ENCODE results near the gene ARHGAP31.
"Not testable (repeated sequence)": the region's sequence is repeated elsewhere in the genome, so short reads cannot be mapped to it uniquely, and the experiment has no call there.

ARHGAP31 gene

DNA sequence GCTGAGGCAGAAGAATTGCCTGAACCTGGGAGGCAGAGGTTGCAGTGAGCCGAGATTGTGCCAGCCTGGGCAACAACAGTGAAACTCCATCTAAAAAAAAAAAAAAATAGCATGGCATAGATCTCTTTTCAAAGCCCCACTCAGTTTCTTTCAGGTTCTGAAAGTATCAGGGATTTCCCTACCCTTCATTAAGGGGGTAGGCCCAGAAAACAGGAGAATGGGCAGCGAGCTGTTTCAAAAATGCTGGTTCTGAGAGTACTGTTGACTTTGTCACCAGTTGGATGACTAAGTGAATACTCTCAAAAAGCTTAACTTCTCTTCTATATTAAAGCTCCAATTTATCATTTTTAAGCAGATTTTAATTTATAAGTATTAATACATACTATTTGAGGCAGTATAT is 72.8 kb downstream of the ARHGAP31 start:
- Histone ChIP-seq H3K4me3 (ENCODE audit: low read depth in 1 of 2, low read length in 2 of 2) (no peak overlapping the region), H3K4me1 (ENCODE audit: control insufficient read depth in 1 of 2, insufficient read depth in 2 of 2, low read length in 2 of 2) (no peaks in the 10 kb centered on the region), H3K36me3 (ENCODE audit: control insufficient read depth in 1 of 2, insufficient read depth in 2 of 2, low read length in 2 of 2) (peaks cover 0 to 32% of the 10 kb centered on the region in 2 donors), H3K9me3 (ENCODE audit: control insufficient read depth in 1 of 2, low read length in 2 of 2) (no peaks in the 10 kb centered on the region), H3K27ac (ENCODE audit: low read length) (no peak overlapping the region), H3K27me3 (ENCODE audit: low read depth, low read length) (no peaks in the 10 kb centered on the region)

DNA sequence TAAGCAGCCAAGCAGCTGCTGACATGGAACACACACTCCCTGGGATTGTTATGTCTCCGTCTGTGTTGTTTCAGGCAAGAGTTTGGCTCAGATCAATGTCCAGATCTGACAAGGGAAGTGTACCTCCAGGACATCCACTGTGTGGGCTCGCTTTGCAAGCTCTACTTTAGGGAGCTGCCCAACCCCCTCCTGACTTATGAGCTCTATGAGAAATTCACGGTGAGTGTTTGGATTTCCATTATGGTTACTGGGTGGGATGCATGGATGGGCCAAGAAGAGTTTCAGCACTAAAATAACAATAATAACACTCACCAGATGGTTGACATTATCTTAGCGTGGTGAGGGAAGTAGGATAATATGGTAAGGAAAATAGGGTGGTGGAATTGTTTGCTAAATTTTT is 74.1 kb downstream of the ARHGAP31 start:
- Histone ChIP-seq H3K4me3 (ENCODE audit: low read depth in 1 of 2, low read length in 2 of 2) (no peak overlapping the region), H3K36me3 (ENCODE audit: control insufficient read depth in 1 of 2, insufficient read depth in 2 of 2, low read length in 2 of 2) (peaks cover 0 to 33% of the 10 kb centered on the region in 2 donors), H3K4me1 (ENCODE audit: control insufficient read depth in 1 of 2, insufficient read depth in 2 of 2, low read length in 2 of 2) (no peaks in the 10 kb centered on the region), H3K9me3 (ENCODE audit: control insufficient read depth in 1 of 2, low read length in 2 of 2) (no peaks in the 10 kb centered on the region), H3K27me3 (ENCODE audit: low read depth, low read length) (no peaks in the 10 kb centered on the region), H3K27ac (ENCODE audit: low read length) (no peak overlapping the region)

DNA sequence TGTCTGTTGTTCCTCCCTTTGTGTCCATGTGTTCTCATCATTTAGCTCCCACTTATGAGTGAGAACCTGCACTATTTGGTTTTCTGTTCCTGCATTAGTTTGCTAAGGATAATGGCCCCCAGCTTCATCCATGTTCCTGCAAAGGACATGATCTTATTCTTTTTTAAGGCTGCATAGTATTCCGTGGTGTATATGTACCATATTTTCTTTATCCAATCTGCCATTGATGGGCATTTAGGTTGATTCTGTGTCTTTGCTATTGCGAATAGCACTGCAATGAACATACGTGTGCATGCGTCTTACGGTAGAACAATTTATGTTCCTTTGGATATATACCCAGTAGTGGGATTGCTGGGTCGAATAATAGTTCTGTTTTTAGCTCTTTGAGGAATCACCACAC is 77.6 kb downstream of the ARHGAP31 start:
- H3K9me3 ChIP-seq (ENCODE audit: control insufficient read depth in 1 of 2, low read length in 2 of 2); H3K27ac ChIP-seq (ENCODE audit: low read length); H3K27me3 ChIP-seq (ENCODE audit: low read depth, low read length); H3K4me1 ChIP-seq (ENCODE audit: control insufficient read depth in 1 of 2, insufficient read depth in 2 of 2, low read length in 2 of 2); H3K4me3 ChIP-seq (ENCODE audit: low read depth in 1 of 2, low read length in 2 of 2): not testable (repeated sequence)
- H3K36me3 ChIP-seq (ENCODE audit: control insufficient read depth in 1 of 2, insufficient read depth in 2 of 2, low read length in 2 of 2) = peaks cover 0 to 29% of the 10 kb centered on the region in 2 donors

DNA sequence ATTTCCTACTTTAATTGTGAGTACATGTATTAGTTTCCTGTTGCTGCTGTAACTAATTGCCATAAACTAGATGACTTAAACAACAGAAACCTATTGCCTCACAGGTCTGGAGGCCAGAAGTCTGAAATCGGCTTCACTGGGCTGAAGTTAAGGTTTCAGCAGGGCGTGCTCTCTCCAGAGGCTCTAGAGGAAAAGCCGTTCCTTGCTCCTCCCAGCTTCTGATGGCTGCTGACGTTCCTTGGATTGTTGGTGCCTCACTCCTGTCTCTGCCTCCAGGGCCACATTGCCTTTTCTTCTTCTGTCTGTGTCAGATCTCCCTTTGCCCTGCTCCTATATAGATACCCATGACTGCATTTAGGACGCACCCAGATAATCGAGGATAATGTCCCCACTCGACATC is 80.9 kb downstream of the ARHGAP31 start:
- H3K9me3 ChIP-seq (ENCODE audit: control insufficient read depth in 1 of 2, low read length in 2 of 2) = no peaks in the 10 kb centered on the region
- no peak overlapping the region for H3K27ac ChIP-seq (ENCODE audit: low read length)
- H3K4me3 ChIP-seq (ENCODE audit: low read depth in 1 of 2, low read length in 2 of 2) = no peak overlapping the region
- no peaks in the 10 kb centered on the region for H3K4me1 ChIP-seq (ENCODE audit: control insufficient read depth in 1 of 2, insufficient read depth in 2 of 2, low read length in 2 of 2)
- peaks cover 0 to 12% of the 10 kb centered on the region in 2 donors for H3K36me3 ChIP-seq (ENCODE audit: control insufficient read depth in 1 of 2, insufficient read depth in 2 of 2, low read length in 2 of 2)
- H3K27me3 ChIP-seq (ENCODE audit: low read depth, low read length) = no peaks in the 10 kb centered on the region

DNA sequence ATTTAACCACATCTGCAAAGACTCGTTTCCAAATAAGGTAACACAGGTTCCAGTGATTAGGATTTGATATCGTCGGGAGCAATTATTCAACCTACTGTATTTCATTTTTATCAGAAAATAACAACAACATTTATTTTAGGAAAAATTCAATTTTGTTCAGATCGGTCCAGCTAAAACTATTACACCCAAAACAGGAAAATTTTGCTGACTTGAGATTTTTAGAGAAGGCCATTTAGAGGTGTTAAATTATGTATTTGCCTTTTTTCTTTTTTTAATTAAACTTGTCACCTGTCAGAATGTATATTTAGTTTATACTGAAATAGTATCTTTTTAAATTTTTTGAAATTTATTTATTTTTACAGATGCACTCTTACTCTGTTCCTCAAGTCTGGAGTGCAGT is 81.3 kb downstream of the ARHGAP31 start:
- H3K27ac ChIP-seq (ENCODE audit: low read length) = no peak overlapping the region
- peaks cover 0 to 13% of the 10 kb centered on the region in 2 donors for H3K36me3 ChIP-seq (ENCODE audit: control insufficient read depth in 1 of 2, insufficient read depth in 2 of 2, low read length in 2 of 2)
- H3K9me3 ChIP-seq (ENCODE audit: control insufficient read depth in 1 of 2, low read length in 2 of 2) = no peaks in the 10 kb centered on the region
- H3K4me1 ChIP-seq (ENCODE audit: control insufficient read depth in 1 of 2, insufficient read depth in 2 of 2, low read length in 2 of 2) = no peaks in the 10 kb centered on the region
- no peaks in the 10 kb centered on the region for H3K27me3 ChIP-seq (ENCODE audit: low read depth, low read length)
- no peak overlapping the region for H3K4me3 ChIP-seq (ENCODE audit: low read depth in 1 of 2, low read length in 2 of 2)

DNA sequence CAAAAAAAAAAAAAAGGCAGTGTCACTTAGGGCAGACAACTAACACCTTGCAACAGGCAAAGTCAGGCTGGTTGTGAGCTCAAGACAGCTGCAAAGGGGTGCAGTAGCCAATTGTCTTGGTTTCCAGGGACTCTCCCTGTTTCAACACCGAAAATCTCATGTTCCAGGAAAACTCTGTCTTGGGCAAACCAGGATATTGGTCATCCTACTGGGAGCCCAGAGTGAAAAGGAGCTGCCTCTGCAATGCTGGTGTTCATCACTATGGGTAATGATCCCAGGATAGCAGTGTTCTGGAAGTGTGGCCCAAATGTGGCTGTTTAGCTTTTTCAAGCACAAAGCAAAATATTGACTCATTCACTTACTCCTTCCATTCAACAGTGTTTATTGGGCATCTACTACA is 82.6 kb downstream of the ARHGAP31 start:
- Histone ChIP-seq H3K9me3 (ENCODE audit: control insufficient read depth in 1 of 2, low read length in 2 of 2) (no peaks in the 10 kb centered on the region), H3K4me3 (ENCODE audit: low read depth in 1 of 2, low read length in 2 of 2) (no peak overlapping the region), H3K27ac (ENCODE audit: low read length) (no peak overlapping the region), H3K4me1 (ENCODE audit: control insufficient read depth in 1 of 2, insufficient read depth in 2 of 2, low read length in 2 of 2) (no peaks in the 10 kb centered on the region), H3K36me3 (ENCODE audit: control insufficient read depth in 1 of 2, insufficient read depth in 2 of 2, low read length in 2 of 2) (peaks cover 4 to 20% of the 10 kb centered on the region in 2 donors), H3K27me3 (ENCODE audit: low read depth, low read length) (no peaks in the 10 kb centered on the region)

DNA sequence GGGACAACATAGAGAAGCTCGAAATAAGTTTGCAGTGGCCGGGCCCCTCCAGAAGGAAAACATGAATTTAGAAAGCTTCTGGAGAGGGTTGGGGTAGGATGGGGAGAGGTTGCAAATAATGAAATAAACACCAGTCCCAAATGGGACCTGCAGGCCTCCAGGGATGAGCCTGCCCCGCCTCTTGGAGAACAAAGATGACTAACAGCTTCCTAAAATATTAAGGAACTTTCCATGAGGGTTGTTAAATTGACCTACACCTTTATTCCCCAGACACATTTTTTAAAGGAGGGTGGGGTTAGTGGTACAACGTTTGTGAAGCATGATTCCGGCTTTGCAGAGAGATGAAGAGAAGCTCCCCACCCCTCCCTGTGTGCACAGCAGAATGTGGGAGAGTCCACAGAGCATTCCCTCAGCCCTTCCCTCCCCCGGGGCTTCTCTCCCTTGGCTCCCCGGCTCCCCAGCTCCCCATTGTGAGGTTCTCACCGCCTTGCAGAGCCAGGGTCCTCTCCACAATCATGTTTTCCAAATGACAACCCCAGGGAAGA is 84.1 kb downstream of the ARHGAP31 start:
- no peak overlapping the region for H3K4me3 ChIP-seq (ENCODE audit: low read depth in 1 of 2, low read length in 2 of 2)
- no peaks in the 10 kb centered on the region for H3K9me3 ChIP-seq (ENCODE audit: control insufficient read depth in 1 of 2, low read length in 2 of 2)
- no peaks in the 10 kb centered on the region for H3K27me3 ChIP-seq (ENCODE audit: low read depth, low read length)
- H3K4me1 ChIP-seq (ENCODE audit: control insufficient read depth in 1 of 2, insufficient read depth in 2 of 2, low read length in 2 of 2) = no peaks in the 10 kb centered on the region
- H3K27ac ChIP-seq (ENCODE audit: low read length) = no peak overlapping the region
- peaks cover 9 to 29% of the 10 kb centered on the region in 2 donors for H3K36me3 ChIP-seq (ENCODE audit: control insufficient read depth in 1 of 2, insufficient read depth in 2 of 2, low read length in 2 of 2)

DNA sequence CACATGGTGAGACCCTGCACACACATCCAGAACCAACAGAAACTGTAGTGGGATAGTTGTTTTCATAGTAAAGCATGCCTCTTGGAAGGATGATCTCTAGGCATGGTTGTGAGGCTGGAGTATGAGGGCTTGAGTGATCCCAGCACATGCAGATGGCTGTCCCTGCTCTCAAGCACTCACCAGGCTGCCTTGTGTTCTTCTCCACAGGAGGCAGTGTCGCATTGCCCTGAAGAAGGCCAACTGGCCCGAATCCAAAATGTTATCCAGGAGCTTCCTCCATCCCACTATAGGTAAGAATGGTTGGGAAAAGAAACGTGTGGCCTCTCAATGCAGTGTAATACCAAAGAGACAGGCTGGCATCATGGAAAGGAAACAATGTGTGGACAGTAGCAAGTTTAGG is 86.5 kb downstream of the ARHGAP31 start:
- Histone ChIP-seq H3K27me3 (ENCODE audit: low read depth, low read length) (no peaks in the 10 kb centered on the region), H3K4me3 (ENCODE audit: low read depth in 1 of 2, low read length in 2 of 2) (no peak overlapping the region), H3K36me3 (ENCODE audit: control insufficient read depth in 1 of 2, insufficient read depth in 2 of 2, low read length in 2 of 2) (peaks cover 14 to 40% of the 10 kb centered on the region in 2 donors), H3K27ac (ENCODE audit: low read length) (no peak overlapping the region), H3K9me3 (ENCODE audit: control insufficient read depth in 1 of 2, low read length in 2 of 2) (no peaks in the 10 kb centered on the region), H3K4me1 (ENCODE audit: control insufficient read depth in 1 of 2, insufficient read depth in 2 of 2, low read length in 2 of 2) (no peaks in the 10 kb centered on the region)

DNA sequence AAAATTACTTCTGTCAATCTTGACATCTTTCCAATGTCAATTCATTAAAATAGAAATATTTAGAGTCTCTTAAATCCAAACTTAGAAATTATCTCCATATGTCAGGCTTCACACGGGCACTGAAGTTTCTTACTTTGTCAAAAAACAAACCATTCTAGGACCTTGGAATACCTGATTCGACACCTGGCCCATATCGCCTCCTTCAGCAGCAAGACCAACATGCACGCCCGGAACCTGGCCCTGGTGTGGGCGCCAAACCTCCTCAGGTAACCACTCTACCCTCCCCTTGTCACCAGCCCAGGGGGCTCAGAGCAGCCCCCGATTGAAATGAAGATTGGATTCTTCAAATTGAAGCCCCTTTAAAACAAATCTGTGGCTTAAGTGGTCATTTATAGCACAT is 88.0 kb downstream of the ARHGAP31 start:
- no peak overlapping the region for H3K27ac ChIP-seq (ENCODE audit: low read length)

DNA sequence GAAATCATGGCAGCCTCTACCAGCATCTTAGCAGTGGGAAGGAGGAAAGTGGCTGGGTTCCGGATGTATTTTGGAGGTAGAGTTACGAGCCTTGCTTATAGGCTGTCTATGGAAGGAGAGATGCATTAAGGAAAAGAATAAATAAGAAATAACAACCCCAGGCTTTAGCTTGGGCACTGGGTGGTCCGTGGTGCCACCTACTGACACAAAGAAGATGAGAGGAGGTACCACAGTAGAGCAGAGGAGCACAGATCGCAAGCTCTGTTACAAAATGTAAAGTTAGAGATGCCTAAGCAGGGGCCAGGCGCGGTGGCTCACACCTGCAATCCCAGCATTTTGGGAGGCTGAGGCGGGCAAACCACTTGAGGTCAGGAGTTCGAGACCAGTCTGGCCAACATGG is 94.4 kb downstream of the ARHGAP31 start:
- no peaks in the 10 kb centered on the region for H3K27me3 ChIP-seq (ENCODE audit: low read depth, low read length)
- no peaks in the 10 kb centered on the region for H3K4me1 ChIP-seq (ENCODE audit: control insufficient read depth in 1 of 2, insufficient read depth in 2 of 2, low read length in 2 of 2)
- no peaks in the 10 kb centered on the region for H3K9me3 ChIP-seq (ENCODE audit: control insufficient read depth in 1 of 2, low read length in 2 of 2)
- no peak overlapping the region for H3K27ac ChIP-seq (ENCODE audit: low read length)
- peaks cover 15 to 48% of the 10 kb centered on the region in 2 donors for H3K36me3 ChIP-seq (ENCODE audit: control insufficient read depth in 1 of 2, insufficient read depth in 2 of 2, low read length in 2 of 2)
- no peak overlapping the region for H3K4me3 ChIP-seq (ENCODE audit: low read depth in 1 of 2, low read length in 2 of 2)

More for the DNA sequence above, 88.0 kb downstream of the ARHGAP31 start:
- Histone ChIP-seq H3K9me3 (ENCODE audit: control insufficient read depth in 1 of 2, low read length in 2 of 2) (no peaks in the 10 kb centered on the region), H3K27me3 (ENCODE audit: low read depth, low read length) (no peaks in the 10 kb centered on the region), H3K4me3 (ENCODE audit: low read depth in 1 of 2, low read length in 2 of 2) (no peak overlapping the region), H3K36me3 (ENCODE audit: control insufficient read depth in 1 of 2, insufficient read depth in 2 of 2, low read length in 2 of 2) (peaks cover 14 to 42% of the 10 kb centered on the region in 2 donors), H3K4me1 (ENCODE audit: control insufficient read depth in 1 of 2, insufficient read depth in 2 of 2, low read length in 2 of 2) (no peaks in the 10 kb centered on the region)

DNA sequence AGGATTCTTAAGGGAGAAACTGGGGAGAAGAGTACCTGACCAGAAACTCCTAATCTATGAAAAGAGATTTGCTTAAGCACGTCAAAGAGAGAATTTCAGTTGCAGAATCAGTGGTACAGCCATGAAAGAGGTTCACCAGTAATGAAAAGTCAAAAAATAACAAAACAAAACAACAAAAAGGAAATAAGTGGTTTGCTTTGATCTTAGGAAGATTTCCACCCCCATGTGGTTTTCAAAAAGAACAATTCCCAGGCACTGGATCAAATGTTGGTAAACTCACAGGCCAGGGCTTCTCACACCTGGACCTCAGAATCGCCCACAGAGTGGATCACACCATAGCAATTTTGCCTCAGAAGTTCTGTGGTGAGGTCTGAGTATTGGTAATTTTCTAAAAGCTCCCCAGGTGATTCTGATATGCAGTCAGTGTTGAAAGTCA is 101.8 kb downstream of the ARHGAP31 start:
- Histone ChIP-seq H3K27ac (ENCODE audit: low read length) (no peak overlapping the region), H3K27me3 (ENCODE audit: low read depth, low read length) (no peaks in the 10 kb centered on the region), H3K4me1 (ENCODE audit: control insufficient read depth in 1 of 2, insufficient read depth in 2 of 2, low read length in 2 of 2) (no peaks in the 10 kb centered on the region), H3K36me3 (ENCODE audit: control insufficient read depth in 1 of 2, insufficient read depth in 2 of 2, low read length in 2 of 2) (peaks cover 32 to 74% of the 10 kb centered on the region in 2 donors), H3K4me3 (ENCODE audit: low read depth in 1 of 2, low read length in 2 of 2) (no peak overlapping the region), H3K9me3 (ENCODE audit: control insufficient read depth in 1 of 2, low read length in 2 of 2) (no peaks in the 10 kb centered on the region)

DNA sequence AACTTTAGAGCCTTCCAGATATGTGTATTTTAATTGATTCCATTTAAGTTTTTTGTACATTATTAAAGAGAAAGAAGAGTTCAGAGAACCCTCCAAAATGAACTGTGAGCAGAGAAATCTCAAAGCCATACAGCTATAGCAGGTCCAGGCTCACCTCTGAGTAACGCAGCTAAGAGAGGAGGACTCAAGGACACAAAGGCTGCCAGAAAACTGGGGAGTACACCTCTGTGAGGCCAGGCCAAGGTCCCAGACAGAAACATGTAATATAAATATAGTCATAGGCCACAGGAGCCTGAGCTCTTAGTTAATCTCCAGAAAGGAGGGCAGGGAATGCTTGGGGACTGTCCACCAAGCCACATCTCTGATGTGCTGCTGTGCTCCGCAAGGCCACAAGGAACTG is 102.7 kb downstream of the ARHGAP31 start:
- Histone ChIP-seq H3K9me3 (ENCODE audit: control insufficient read depth in 1 of 2, low read length in 2 of 2) (no peaks in the 10 kb centered on the region), H3K27ac (ENCODE audit: low read length) (no peak overlapping the region), H3K4me3 (ENCODE audit: low read depth in 1 of 2, low read length in 2 of 2) (no peak overlapping the region), H3K36me3 (ENCODE audit: control insufficient read depth in 1 of 2, insufficient read depth in 2 of 2, low read length in 2 of 2) (peaks cover 35 to 67% of the 10 kb centered on the region in 2 donors), H3K4me1 (ENCODE audit: control insufficient read depth in 1 of 2, insufficient read depth in 2 of 2, low read length in 2 of 2) (no peaks in the 10 kb centered on the region), H3K27me3 (ENCODE audit: low read depth, low read length) (no peaks in the 10 kb centered on the region)

Data from muscle layer of duodenum (tissue), 2 donors.